ENCODE results near the gene GNB1L.

GNB1L gene

DNA sequence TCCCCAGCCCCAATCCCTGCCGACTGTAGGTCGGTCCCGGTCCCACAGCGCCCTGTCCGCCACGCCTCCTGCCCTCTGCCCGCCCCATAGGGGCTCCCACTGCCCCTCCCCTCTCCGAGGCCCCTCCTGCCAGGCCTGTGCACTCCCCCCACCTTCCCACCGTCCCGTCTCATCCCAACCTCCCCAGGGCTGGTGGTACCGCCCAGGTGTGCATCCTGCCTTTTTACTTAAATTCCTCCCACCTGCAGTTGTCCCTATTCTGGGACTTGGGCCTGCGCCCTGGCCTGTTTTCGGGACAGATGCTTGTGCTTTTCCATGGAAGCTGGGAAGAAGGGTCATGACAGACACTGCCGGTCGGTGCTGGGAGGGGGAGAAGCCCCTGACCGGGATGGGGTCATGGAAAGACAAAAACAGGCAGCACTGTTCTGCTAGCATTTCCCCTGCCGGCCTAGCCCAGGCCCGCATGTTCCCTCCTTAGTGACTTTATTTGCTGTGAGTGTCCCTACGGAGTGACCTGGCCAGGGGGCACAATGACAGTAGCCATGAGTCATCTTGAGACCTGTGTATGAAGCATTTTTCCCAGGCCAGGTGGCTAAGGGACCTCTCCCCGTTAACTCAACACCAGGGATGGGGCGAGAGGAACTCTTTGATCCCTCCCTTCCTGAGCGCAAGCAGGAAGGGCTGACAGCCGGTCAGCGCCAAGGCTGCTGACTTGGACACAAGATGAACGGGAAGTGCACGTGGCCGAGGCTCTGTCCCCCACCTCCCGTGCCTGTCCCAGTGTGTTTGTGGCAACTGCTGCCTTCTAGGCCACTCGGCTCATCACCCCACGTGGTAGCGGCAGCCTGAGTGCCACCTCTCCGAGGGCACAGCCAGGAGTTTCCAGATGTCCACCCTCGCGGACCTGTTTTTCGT, 87.0 kb downstream of the GNB1L start:
- in situ Hi-C loops (cut with MboI; ENCODE audit: low sequenced_read_pairs) = no loop called here

DNA sequence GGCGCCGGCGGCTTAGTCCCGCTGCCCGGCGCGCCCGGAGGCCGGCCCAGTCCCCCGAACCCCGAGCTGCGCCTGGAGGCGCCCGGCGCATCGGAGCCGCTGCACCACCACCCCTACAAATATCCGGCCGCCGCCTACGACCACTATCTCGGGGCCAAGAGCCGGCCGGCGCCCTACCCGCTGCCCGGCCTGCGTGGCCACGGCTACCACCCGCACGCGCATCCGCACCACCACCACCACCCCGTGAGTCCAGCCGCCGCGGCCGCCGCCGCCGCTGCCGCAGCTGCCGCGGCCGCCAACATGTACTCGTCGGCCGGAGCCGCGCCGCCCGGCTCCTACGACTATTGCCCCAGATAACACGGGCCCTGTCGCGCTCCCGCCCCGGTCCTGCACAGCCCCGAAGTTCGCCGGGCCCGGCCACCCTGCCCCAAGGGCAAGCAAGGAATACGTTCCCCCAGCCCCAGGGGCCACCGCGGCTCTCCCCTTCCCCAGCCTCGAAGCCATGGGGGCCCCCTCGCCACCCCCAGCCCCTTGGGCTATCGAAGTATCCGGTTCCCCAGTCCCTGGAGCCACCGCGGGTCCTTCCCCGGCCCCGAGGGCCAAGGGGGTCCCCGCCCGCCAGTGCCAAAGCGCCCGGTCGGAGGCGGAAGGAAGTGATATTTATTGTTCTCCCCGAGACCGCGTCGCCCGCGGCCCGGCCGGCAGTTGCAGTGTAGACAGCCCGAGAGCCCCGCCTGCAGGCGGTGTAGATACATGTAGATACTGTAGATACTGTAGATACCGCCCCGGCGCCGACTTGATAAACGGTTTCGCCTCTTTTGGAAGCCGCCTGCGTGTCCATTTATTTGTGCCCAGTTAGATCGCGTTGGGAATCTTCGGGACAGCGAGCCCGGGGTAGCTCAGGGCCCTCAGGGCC, 87.9 kb downstream of the GNB1L start:
- in situ Hi-C loops (cut with MboI; ENCODE audit: low sequenced_read_pairs) = no loop called here

DNA sequence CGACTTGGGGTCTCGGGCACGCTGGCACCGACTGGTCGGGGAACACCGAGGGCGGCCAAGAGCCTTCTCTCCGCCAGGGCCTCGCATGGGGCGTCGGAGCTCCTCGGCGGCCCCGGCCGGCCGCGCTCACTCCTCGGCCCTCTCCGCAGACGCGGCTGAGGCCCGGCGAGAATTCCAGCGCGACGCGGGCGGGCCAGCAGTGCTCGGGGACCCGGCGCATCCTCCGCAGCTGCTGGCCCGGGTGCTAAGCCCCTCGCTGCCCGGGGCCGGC, 88.5 kb downstream of the GNB1L start:
- in situ Hi-C loops (cut with MboI; ENCODE audit: low sequenced_read_pairs) = no loop called here

DNA sequence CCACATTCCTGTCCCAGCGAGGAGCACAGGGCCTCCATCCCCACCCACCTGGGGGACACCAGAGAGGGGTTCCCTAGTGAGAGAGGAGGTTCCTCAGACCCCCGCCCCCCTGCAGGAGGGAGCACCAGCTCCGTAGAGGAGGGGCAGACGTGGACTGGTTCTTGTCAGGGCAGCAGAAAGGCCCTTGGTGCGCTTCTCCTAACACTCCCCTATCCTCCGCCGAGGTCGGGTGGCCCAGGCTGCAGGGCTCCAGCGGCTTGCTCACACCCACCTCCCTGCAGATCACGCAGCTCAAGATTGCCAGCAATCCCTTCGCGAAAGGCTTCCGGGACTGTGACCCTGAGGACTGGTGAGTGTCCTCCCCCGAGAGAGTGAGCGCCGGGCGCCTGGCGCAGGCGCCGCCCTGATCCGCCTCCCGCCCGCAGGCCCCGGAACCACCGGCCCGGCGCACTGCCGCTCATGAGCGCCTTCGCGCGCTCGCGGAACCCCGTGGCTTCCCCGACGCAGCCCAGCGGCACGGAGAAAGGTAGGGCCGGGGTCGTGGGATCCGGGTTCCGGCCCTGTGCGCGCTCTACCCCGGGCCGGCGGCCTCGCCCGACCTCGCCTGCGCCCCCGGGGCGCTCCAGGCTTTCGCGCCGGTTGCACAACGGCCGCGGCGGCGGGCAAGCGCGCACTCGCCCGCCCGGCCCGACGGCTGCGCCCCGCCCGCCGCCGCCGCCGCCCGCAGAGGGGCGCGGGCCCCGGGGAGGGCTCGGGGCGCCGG, 89.0 kb downstream of the GNB1L start:
- in situ Hi-C loops (cut with MboI; ENCODE audit: low sequenced_read_pairs) = no loop called here

DNA sequence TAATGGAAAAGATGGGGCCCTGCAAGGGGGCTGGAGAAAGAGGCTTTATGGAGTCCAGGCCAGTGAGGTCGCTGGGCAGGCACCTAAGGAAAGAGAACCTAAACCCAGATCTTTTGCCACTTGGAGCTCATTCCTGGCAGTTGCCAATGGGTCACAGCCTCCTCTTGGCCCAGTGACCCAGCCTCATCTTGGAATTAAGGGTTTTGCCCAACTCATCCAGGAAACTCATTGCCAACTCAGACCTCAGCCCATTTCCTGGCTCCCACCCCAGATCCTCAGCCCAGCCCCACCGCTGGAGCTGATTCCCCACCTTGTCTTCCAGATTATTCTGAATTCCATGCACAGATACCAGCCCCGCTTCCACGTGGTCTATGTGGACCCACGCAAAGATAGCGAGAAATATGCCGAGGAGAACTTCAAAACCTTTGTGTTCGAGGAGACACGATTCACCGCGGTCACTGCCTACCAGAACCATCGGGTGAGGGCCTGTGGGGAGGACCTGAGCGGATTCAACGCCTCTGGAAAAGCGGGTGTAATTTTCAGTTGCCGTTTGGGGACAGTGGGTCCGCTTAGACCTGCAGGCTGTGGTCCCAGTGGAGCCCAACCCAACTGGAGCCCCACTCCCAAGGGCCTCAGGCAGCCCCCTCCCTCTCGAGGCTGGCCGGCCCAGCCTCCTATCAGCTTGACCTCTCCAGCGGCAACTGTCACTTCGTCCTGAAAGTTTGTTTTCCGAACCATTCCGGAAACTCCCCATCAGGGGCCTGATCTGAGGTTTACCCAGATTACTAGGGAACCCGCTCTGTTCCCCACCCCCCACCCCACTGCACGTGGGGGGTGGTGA, 89.8 kb downstream of the GNB1L start:
- in situ Hi-C loops (cut with MboI; ENCODE audit: low sequenced_read_pairs) = no loop called here

DNA sequence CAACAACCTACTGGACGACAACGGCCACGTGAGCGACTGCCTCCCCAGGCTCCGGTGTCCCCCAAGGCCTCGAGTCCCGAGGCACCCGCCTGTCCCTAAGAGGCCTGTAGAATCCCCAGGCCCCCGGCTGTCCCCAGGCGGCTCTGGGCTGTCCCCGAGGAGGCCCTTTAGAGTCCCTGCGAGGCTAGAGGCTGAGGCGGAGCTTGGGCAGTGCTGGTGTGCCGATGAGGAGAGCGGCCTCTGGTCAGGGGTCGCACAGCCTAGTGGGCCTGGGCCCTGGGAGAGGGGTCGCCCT, 90.4 kb downstream of the GNB1L start:
- in situ Hi-C loops (cut with MboI; ENCODE audit: low sequenced_read_pairs) = no loop called here

DNA sequence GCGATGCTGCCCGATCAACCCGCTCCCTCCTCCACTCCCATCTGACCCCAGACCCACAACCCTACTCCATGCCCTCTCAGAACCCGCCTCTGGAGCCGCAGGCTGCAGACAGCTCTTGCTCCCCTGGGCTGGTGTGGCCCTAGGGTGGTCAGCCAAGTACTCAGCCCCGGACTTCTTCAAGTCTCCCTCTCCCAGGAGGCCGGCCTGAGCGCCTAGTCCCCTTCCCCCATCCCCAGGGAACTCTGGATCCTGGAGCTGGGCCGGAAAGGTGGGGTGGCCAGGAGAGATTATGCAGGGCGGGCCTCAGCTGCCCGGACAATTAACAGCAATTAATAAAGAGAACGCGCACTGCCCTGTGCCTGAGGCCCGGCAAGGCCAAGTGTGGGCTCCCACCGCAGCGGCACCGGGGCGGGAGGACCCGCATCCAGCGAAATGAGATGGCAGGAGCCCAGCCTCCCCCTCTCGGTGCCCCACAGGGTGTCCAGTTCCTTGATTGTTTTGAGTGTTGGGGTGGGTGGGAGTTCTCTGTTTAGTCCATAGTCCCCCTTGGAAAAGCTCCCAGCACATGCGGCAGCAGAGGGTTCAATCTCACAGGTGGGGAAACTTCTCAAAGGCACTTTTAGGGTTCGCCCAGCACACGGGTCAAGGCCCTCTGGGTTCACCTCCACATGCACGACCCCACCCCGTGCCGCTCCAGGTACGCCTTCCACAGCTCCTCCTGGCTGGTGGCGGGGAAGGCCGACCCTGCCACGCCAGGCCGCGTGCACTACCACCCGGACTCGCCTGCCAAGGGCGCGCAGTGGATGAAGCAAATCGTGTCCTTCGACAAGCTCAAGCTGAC, 91.0 kb downstream of the GNB1L start:
- in situ Hi-C loops (cut with MboI; ENCODE audit: low sequenced_read_pairs) = no loop called here

DNA sequence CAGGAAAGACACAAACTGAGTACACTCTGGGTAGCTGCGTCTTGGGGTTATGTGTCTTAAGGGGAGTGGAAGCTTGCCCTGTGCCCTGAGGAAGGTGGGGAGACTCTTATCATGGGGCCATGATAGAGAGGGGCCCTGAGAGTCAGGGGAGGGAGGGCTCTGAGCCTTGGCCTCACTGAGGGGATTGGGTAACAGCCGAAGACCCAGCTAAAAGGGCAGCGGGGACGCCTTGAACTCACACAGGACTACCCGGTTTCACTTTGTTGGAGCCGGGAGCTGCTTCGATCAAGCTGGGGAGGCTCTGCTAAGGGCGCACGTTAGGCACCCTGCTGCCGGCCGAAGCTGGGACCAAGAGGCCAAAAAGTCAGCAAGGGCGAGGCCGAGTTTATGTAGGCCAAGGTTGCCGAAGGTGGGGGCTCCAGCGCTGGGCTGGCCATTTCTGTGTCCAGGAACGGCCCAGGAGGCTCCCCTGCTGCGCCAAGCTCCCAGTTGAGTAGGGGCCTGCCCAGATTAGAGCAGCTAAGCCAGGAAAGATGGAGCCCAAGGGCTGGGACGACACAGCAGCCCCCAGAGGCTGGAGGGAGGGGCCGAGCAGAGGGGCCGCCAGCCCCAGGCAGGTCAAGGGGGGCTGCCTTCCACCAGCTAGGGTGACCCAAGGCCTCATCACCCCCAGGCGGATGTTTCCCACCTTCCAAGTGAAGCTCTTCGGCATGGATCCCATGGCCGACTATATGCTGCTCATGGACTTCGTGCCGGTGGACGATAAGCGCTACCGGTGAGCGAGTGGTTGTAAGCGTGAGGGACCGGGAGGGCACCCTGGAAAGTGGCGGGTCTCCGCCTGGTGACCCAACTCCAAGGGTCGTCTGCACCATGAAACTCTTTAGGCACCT, 91.9 kb downstream of the GNB1L start:
- in situ Hi-C loops (cut with MboI; ENCODE audit: low sequenced_read_pairs) = no loop called here

DNA sequence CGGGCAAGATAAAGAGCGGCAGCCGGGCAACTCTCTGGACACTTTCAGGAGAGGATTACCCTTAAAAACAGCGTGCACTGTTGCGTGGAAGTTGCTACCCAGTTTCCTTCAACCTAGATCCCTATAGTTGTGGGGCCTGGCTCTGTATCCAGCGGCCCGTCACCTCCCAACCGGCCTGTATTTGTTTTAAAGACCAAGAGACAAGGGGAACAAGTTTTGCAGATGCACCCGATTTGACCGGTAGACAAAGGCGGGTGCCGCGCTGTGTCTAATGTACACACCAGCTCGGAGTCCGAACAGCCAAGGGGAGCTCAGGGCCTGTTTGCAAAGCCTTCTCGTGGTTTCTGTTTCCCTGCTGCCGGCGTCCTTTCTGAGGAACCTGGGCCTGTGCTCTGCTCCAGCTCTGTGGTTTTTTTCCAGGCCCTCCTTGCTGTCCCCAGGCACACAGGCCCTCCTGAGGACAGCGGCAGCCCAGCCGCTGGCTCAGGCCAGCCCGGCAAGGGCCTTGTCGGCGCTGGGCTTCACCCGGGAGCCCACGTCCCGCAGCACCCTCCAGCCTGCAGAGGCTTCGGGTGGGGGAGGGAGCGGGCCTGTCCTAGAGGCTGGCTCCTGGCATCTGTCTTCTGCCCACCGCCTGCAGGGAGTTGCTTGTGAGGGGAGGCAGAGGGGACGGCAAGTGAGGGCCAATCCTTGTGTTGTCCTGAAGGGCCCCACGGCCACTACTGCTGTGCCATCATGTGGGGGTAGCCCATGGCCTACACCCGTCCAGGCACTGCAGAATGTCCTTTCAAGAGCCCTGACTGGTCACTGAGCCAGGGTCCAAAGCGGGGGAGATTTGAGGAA, 92.7 kb downstream of the GNB1L start:
- in situ Hi-C loops (cut with MboI; ENCODE audit: low sequenced_read_pairs) = no loop called here

DNA sequence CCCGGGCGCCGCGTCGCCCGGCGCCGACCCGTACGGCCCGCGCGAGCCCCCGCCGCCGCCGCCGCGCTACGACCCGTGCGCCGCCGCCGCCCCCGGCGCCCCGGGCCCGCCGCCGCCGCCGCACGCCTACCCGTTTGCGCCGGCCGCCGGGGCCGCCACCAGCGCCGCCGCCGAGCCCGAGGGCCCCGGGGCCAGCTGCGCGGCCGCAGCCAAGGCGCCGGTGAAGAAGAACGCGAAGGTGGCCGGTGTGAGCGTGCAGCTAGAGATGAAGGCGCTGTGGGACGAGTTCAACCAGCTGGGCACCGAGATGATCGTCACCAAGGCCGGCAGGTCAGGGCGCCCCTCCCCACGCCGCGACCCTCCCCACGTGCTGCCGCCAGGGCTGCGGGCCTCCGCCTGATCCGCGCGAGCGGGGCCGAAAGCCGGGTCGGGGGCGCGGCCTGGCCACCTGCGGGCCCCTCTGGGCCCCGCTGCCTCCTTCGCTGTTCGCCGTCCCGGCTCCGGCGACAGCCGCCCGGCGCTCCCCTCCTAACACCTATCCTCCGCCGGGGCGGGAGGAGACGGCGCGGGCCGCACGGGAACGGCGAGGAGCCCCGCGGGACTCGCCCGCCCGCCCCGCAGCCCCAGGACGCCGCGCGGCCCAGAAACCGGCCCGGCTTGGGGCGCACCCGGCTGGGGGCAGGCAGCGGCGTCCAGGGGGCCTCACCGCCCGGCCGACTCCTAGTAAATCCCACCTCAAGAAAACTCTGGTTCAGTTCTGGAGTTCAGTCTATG, 93.5 kb downstream of the GNB1L start:
- in situ Hi-C loops (cut with MboI; ENCODE audit: low sequenced_read_pairs) = no loop called here

DNA sequence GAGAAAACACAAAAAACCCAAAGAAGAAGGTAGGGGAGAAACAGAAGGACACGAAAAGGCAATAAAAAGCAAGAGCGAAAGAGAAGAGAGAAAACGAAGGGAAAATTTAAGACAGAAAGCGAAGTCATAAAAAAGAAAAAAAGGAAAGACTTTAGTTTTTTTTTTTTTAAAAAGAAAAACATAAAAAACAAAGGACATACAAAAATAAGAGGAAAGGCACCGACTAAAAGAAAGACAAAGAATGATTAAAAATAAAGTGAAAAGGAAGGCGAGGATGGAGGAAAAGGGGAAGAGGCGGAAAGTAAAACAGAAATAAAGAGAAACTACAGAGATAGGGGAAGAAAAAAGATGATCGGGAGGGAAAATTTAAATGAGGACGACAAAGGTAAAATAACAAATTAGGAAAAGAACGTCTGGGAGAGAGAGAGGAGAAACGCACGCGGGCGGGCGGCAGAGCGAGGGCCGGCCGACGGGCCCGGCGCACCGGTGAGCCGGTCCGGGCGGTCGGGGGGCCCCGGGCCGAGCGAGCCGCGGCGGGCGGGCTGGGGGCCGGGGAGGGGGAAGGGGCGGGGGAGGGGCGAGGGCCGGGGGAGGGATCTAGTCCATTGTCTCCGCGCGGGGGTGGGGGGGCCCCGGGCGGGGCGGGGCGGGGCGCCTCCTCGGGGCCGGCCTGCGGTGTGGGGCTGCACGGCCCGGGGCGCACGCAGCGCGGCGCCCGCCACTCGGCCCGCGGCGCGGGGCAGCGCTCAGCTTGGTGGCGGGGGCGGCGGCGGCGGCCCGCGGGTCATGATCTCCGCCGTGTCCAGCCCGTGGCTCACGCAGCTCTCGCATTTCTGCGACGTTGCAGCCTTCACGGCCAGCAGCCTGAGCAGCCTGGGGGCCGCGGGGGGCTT, 94.4 kb downstream of the GNB1L start, which contains the start of gene TBX1:
Gene TBX1 (plus strand): TSS at position 721 of the 893 bp plus-strand sequence. CDS start 66 bp downstream, at position 787.
- in situ Hi-C loops (cut with MboI; ENCODE audit: low sequenced_read_pairs) = no loop called here

DNA sequence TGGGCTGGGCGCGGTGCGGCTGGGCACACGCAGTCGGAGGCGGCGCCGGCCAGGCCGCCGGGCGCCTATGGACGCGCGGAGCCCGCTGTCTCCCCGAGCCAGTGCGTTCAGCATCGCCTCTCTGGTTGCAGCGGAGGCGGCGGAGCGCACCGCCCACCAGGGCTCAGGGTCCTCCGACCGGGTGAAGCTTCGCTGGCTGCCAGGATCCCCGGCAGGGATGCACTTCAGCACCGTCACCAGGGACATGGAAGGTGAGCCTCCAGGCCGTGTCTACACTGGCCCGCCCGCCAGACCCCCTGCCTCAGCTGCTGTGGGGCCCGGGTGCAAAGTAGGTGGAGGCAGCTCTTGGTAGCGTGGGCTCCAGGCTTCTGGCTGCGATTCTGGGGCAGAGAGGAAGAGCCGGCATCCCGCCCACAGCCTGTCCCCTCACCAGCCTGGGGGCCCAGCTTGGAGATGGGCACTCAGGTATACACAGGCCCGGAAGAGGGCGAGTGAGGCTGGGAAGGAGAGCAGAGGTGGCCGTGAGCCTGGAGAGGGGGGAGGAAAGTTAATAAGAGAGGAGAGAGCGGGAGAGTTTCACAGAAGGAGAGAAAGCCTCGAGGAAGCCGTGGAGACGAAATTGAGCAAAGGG, 95.1 kb downstream of the GNB1L start:
- in situ Hi-C loops (cut with MboI; ENCODE audit: low sequenced_read_pairs) = no loop called here

DNA sequence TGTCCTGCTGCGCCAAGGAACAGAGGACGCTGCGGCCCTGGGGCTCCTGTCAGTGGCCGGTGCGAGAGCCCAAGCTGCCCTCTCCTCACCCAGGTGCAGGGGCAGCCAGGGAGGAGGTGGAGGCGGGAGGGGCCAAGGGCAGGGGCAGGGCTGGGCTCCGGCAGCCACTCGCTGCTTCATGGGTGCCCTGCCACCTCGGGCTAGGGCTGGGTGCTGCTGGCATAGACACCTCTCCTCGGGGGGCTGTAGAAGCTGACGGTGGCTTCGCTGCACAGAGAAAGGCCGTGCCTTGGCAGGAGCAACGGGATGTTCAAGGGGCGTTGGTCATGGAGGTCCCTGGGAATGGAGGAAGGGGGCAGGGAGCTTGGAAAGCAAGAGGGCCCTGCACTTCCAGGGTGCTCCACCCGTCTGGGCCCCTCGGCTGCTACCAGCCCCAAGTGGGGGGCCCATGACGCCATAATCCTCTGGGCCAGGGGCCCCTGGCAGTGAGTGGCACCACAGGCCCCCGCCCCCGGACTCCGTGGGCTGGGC, 95.7 kb downstream of the GNB1L start:
- in situ Hi-C loops (cut with MboI; ENCODE audit: low sequenced_read_pairs) = no loop called here

DNA sequence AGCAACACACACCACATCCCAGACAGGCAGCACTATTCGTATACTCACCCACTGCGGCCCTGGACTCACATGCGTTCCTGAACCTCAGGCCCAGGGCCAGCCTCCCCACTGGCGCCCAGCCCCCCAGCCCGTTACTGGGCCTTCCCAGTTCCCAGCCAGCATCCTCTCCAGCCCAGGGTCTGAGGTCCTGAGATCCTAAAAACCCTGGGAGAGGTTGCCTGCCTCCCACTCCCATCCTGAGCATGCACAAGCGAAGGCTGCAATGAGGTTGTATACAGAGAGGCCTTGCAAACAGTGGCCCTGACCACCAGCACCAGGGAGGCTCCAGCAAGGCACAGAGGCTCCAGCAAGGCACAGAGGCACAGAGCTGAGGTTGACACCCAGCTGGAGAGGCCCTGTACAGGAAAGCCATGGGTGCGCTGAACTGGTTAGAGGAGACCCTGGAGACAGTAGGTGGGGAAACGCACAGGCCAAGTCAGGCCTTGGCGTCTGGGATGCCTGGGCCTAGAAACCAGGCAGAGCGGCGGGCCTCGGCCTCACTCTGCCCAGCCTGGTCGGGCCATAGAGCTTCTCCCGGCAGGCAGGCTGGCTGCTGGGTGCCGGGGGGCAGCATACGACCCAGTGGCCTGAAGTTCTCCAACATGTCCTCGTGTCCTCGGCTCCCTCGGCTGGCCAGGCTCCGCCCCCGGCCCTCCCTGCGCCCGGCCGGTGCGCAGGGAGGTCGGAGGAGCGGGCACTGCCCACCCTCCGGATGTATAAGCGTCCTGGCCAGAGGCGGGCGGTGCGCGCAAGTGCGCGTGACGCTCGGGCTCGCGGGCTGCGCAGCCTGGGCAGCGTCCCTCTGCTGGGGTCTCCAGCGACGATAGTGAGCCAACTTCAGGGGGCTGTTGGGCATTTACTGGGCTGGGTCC, 96.4 kb downstream of the GNB1L start:
- in situ Hi-C loops (cut with MboI; ENCODE audit: low sequenced_read_pairs) = no loop called here

Data from HL-60/S4 (cell line).